Peyer's patch (tissue), 4 donors: Measurements from ENCODE around the gene CZIB.

ENCODE experiments used
- CTCF ChIP-seq, 6 experiments: fragments of 450-650 bp in 4 of 6; fragments of 200-600 bp in 2 of 6; sonication (generic) in 1 of 6; IDR thresholded peaks; one replicate each; pipeline ENCODE4 v1.5.1; 2017 to 2019; ENCODE audit warnings: antibody characterized with exemption in 6 of 6, mild to moderate bottlenecking in 3 of 6, moderate library complexity in 1 of 6
- POLR2A ChIP-seq, 2 donors: fragments of 450-650 bp; IDR thresholded peaks; one replicate each; pipeline ENCODE4 v1.5.1; 2017; ENCODE audit warnings: antibody characterized with exemption in 2 of 2, mild to moderate bottlenecking in 2 of 2, moderate library complexity in 2 of 2

GRCh38 chr1:53218201-53218600 lies 2.2 kb downstream of the CZIB start:
- TF ChIP-seq CTCF (IDR thresholded peaks at IDR 0.05) (no peak), POLR2A (IDR thresholded peaks at IDR 0.05) (no peak)
